Panc1 (cell line): ENCODE results near the gene SPSB1. TPM values are rescaled to one million over a fixed set of nuclear protein-coding genes. Genes with fewer than 3 reads are reported as not detected.

Experiments used
- ATAC-seq: fragments of 200-7000 bp; cut with Tn5 transposase; 2 replicates; pipeline ENCODE4 v1.9.1; 2020; ENCODE audit warnings: mild to moderate bottlenecking, moderate library complexity
- BruUV-seq: library from RNA; stranded (reverse); fragments of 400-500 nt; replicated peaks from 2 replicates; lab custom pipeline; 2021; lab: Mats Ljungman, UMichigan
- CTCF ChIA-PET: fragments of 300-600 bp; sonication (Branson Sonifier 250); formaldehyde crosslinking; loops from one replicate; lab custom pipeline; 2022; ENCODE audit warnings: antibody characterized with exemption; lab: Charles Lee
- POLR2A ChIA-PET: fragments of 300-600 bp; sonication (Branson Sonifier 250); formaldehyde crosslinking; loops from one replicate; lab custom pipeline; 2022; ENCODE audit warnings: antibody characterized with exemption; lab: Charles Lee
- DNase-seq: peaks from one replicate; pipeline ENCODE4 v3.0.0-alpha.2; 2010; ENCODE audit warnings: low read depth, low spot score
- H3K27ac ChIP-seq: 2 replicates; pipeline ENCODE4 v1.5.1; 2011; ENCODE audit warnings: mild to moderate bottlenecking, low read length, inconsistent platforms
- H3K27me3 ChIP-seq: fragments of 200-500 bp; sonication (Bioruptor generic); 2 replicates; pipeline ENCODE4 v1.6.0; 2014; ENCODE audit warnings: low read length, inconsistent platforms; ENCODE audit not compliant: control insufficient read depth, insufficient read depth
- H3K36me3 ChIP-seq: fragments of 200-500 bp; sonication (Bioruptor generic); 2 replicates; pipeline ENCODE4 v1.5.1; 2014; ENCODE audit warnings: inconsistent platforms, mild to moderate bottlenecking, low read length, moderate library complexity; ENCODE audit not compliant: control insufficient read depth, insufficient read depth
- H3K4me1 ChIP-seq: 2 replicates; pipeline ENCODE4 v1.5.1; 2011; ENCODE audit warnings: inconsistent platforms, mild to moderate bottlenecking, low read length, moderate library complexity; ENCODE audit not compliant: control insufficient read depth, insufficient read depth
- H3K4me3 ChIP-seq, 2 experiments: 2 replicates each; pipeline ENCODE4 v1.5.1; 2011 to 2012; ENCODE audit warnings: low read depth in 2 of 2, low read length in 2 of 2, mild to moderate bottlenecking in 2 of 2, inconsistent platforms in 1 of 2, moderate library complexity in 1 of 2
- H3K9me3 ChIP-seq: fragments of 200-500 bp; sonication (Bioruptor generic); 2 replicates; pipeline ENCODE4 v1.5.1; 2014; ENCODE audit warnings: low read depth, mild to moderate bottlenecking, inconsistent platforms, low read length, moderate library complexity; ENCODE audit not compliant: control insufficient read depth, insufficient read depth
- POLR2AphosphoS5 ChIP-seq: IDR thresholded peaks from 2 replicates; pipeline ENCODE4 v1.6.1; 2012; ENCODE audit warnings: mild to moderate bottlenecking, low read depth, low read length, moderate library complexity
- SIN3A ChIP-seq: IDR thresholded peaks from 2 replicates; pipeline ENCODE4 v1.6.1; 2012; ENCODE audit warnings: low read depth, mild to moderate bottlenecking, low read length, moderate library complexity, borderline replicate concordance; ENCODE audit not compliant: insufficient read depth
- TCF7L2 ChIP-seq: IDR thresholded peaks from 2 replicates; pipeline ENCODE4 v1.6.1; 2011; ENCODE audit warnings: mild to moderate bottlenecking, low read depth, low read length, inconsistent platforms
- in situ Hi-C: cut with HindIII; loops from 2 replicates; pipeline ENCODE4 v1.10.0; 2016; ENCODE audit warnings: low sequenced_read_pairs, low pct_unique_long_range_greater_than_20kb
- intact Hi-C: fragments of 100-400 bp; cut with micrococcal nuclease; formaldehyde crosslinking; loops from one replicate; pipeline ENCODE4 v1.10.0; 2022; ENCODE audit not compliant: unreplicated experiment
- total RNA-seq: library from RNA; stranded (reverse); gene quantifications from one replicate; pipeline ENCODE4 v1.2.1, GENCODE V29; 2021; ENCODE audit not compliant: unreplicated experiment
- TF ChIP-seq, protein P1 (sequence below): fragments of 450-650 bp; IDR thresholded peaks from 2 replicates; pipeline ENCODE4 v1.5.1; 2017; ENCODE audit warnings: mild to moderate bottlenecking
- TF ChIP-seq, protein P2 (sequence below), 2 experiments: IDR thresholded peaks; 2 replicates each; pipeline ENCODE4 v1.6.1; 2011 to 2012; ENCODE audit warnings: low read depth in 2 of 2, control low read depth in 1 of 2, low read length in 1 of 2, mild to moderate bottlenecking in 1 of 2, moderate library complexity in 1 of 2; ENCODE audit not compliant: insufficient read depth in 1 of 2

Gene SPSB1
- total RNA-seq, 1 experiment from 2014 or later = 73.7 TPM

DNA sequence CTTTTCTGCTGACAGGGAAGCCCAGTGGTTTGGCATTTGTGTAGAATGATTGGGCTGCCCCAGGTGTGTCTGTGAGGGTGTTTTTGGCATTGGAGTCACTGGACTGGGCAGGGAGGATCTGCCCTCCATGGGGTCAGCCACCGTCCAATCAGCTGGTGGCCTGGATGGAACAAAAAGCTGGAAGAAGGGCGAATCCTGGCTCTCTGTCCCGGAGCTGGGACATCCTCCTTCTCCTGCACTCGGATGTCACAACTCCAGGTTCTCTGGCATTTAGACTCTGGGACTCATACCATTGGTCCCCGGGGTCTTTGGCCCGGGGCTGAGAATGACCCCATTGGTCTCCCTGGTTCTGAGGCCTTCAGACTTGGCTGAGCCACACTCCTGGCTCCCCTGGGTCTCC lies 11.2 kb downstream of the SPSB1 start:
- Histone ChIP-seq H3K27me3 (no peaks in the 10 kb centered on the region), H3K4me1 (peaks cover 30% of the 10 kb centered on the region), H3K4me3 (no peak overlapping the region), H3K36me3 (no peaks in the 10 kb centered on the region), H3K9me3 (no peaks in the 10 kb centered on the region), H3K27ac (0 out of 2 replicates have a peak overlapping the region, but pooled peaks have one; percentile 14)
- TF ChIP-seq, protein P1, sequence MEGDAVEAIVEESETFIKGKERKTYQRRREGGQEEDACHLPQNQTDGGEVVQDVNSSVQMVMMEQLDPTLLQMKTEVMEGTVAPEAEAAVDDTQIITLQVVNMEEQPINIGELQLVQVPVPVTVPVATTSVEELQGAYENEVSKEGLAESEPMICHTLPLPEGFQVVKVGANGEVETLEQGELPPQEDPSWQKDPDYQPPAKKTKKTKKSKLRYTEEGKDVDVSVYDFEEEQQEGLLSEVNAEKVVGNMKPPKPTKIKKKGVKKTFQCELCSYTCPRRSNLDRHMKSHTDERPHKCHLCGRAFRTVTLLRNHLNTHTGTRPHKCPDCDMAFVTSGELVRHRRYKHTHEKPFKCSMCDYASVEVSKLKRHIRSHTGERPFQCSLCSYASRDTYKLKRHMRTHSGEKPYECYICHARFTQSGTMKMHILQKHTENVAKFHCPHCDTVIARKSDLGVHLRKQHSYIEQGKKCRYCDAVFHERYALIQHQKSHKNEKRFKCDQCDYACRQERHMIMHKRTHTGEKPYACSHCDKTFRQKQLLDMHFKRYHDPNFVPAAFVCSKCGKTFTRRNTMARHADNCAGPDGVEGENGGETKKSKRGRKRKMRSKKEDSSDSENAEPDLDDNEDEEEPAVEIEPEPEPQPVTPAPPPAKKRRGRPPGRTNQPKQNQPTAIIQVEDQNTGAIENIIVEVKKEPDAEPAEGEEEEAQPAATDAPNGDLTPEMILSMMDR = no peak
- no peak for TF ChIP-seq TCF7L2
- TF ChIP-seq, protein P2, sequence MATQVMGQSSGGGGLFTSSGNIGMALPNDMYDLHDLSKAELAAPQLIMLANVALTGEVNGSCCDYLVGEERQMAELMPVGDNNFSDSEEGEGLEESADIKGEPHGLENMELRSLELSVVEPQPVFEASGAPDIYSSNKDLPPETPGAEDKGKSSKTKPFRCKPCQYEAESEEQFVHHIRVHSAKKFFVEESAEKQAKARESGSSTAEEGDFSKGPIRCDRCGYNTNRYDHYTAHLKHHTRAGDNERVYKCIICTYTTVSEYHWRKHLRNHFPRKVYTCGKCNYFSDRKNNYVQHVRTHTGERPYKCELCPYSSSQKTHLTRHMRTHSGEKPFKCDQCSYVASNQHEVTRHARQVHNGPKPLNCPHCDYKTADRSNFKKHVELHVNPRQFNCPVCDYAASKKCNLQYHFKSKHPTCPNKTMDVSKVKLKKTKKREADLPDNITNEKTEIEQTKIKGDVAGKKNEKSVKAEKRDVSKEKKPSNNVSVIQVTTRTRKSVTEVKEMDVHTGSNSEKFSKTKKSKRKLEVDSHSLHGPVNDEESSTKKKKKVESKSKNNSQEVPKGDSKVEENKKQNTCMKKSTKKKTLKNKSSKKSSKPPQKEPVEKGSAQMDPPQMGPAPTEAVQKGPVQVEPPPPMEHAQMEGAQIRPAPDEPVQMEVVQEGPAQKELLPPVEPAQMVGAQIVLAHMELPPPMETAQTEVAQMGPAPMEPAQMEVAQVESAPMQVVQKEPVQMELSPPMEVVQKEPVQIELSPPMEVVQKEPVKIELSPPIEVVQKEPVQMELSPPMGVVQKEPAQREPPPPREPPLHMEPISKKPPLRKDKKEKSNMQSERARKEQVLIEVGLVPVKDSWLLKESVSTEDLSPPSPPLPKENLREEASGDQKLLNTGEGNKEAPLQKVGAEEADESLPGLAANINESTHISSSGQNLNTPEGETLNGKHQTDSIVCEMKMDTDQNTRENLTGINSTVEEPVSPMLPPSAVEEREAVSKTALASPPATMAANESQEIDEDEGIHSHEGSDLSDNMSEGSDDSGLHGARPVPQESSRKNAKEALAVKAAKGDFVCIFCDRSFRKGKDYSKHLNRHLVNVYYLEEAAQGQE (IDR thresholded peaks at IDR 0.05; ENCODE audit: insufficient read depth in 1 of 2, low read depth in 2 of 2, low read length in 1 of 2) = no peak
- TF ChIP-seq POLR2AphosphoS5 = no peak
- TF ChIP-seq SIN3A = no peak
- ChIA-PET POLR2A (no interaction called here), CTCF (no interaction called here)
- DNase-seq = no peak
- no TSS peak for BruUV-seq
- ATAC-seq = no peak
- in situ Hi-C loops (no loop called here), intact Hi-C loops (no loop called here)

DNA sequence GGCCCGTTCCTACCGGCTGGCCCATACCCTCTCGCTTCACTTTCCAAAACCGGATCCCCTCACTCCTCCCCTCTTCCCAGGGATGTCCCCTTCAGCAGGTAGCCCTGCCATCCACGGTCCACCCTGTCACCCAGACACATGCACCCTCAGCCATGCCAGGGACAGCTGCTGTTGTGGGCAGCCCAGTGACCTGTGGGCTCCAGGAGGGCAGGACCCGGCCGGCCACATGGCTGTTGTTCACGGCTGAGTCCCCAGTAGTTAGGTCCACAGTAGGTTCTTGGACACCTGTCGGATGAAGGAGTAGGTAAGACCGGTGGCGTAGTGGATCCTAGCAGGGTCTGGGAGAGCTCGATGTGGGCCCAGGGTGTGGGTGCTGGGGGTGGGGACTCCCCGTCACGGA lies 12.5 kb downstream of the SPSB1 start:
- H3K4me1 ChIP-seq = peaks cover 31% of the 10 kb centered on the region
- TF ChIP-seq TCF7L2 = no peak
- TF ChIP-seq, protein P2 (IDR thresholded peaks at IDR 0.05; ENCODE audit: insufficient read depth in 1 of 2, low read depth in 2 of 2, low read length in 1 of 2) = no peak
- TF ChIP-seq POLR2AphosphoS5 = no peak
- TF ChIP-seq, protein P1 = no peak
- no peak for TF ChIP-seq SIN3A
- BruUV-seq = no TSS peak
- no peak for DNase-seq
- ChIA-PET POLR2A (no interaction called here), CTCF (no interaction called here)
- H3K27me3 ChIP-seq = no peaks in the 10 kb centered on the region
- no peaks in the 10 kb centered on the region for H3K9me3 ChIP-seq
- H3K27ac ChIP-seq = no peak overlapping the region
- in situ Hi-C loops (no loop called here), intact Hi-C loops (no loop called here)
- ATAC-seq = no peak
- no peak overlapping the region for H3K4me3 ChIP-seq
- no peaks in the 10 kb centered on the region for H3K36me3 ChIP-seq
